IPS-15b (cell line): Measurements from ENCODE around the gene ADPRHL1.

Experiments used
- H3K27me3 ChIP-seq: one replicate; pipeline ENCODE4 v1.6.1; 2013; ENCODE audit warnings: low read length; ENCODE audit not compliant: control insufficient read depth, insufficient read depth
- H3K36me3 ChIP-seq: one replicate; pipeline ENCODE4 v1.6.1; 2013; ENCODE audit warnings: low read length; ENCODE audit not compliant: control insufficient read depth, insufficient read depth
- H3K4me1 ChIP-seq: one replicate; pipeline ENCODE4 v1.6.1; 2013; ENCODE audit warnings: mild to moderate bottlenecking, low read length; ENCODE audit not compliant: control insufficient read depth, insufficient read depth
- H3K4me3 ChIP-seq: one replicate; pipeline ENCODE4 v1.5.1; 2013; ENCODE audit warnings: low read depth, low read length
- H3K9ac ChIP-seq: one replicate; pipeline ENCODE4 v1.6.1; 2013; ENCODE audit warnings: low read depth, mild to moderate bottlenecking, low read length
- H3K9me3 ChIP-seq: one replicate; pipeline ENCODE4 v1.6.1; 2013; ENCODE audit warnings: mild to moderate bottlenecking, low read length; ENCODE audit not compliant: control insufficient read depth, insufficient read depth

ADPRHL1 gene

DNA sequence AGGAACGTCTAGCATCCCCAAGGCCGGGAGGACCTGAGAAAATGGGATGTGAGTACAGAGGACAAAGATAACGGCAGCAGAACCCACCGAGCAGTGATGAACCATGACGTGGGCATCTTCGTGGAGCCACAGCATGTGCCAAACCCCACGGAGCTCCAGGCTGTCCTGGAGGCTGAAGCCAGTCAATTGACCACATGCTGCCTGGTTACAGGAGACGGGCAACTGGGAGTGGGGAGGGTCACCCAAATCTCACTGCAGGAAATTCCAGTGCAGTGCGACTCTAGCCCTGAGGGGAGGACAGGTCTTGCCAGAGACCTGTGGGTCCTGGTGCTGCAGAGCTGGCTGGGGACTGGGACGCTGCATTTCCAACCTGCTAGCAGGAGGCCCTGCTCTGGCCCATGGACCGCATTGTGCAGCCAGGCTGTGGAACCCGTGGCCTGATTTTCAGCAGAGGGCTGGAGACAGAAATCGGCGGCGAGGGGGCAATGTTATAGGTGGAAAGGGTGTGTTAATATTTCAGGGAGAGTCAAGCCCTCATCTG, 86.2 kb downstream of the ADPRHL1 start:
- Histone ChIP-seq H3K36me3 (no peaks in the 10 kb centered on the region), H3K9ac (no peak overlapping the region), H3K4me3 (no peak overlapping the region), H3K4me1 (no peaks in the 10 kb centered on the region), H3K9me3 (no peaks in the 10 kb centered on the region), H3K27me3 (no peaks in the 10 kb centered on the region)

DNA sequence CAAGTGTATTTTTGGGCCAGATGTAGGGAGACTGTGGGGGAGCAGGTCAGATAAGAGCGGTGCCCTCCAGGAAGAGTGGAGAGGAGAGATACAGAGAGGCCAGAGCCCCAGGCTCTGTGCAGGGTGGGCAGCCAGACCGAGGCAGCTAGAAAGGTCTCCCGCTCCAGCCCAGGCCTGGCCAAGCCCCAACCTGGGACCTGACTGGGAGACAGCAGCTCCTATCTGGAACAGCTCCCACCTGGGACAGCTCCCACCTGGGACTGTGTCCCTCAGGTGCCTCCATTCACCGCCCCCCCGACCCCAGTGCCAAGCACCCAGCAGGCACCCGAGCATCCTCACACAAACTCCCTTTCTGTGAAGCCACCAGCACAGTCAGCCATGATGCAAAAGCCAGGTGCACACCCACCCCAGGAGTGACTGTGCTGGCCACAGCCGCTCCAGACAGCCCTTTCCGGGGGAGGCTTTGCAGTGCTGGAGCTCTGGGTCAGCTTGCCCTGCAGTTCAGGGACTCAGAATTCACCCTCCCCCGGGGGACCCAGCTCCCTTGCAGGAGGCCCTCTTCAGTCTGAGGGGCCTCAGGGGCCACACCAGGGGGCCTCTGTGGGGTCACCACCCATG, 87.2 kb downstream of the ADPRHL1 start:
- Histone ChIP-seq H3K36me3 (no peaks in the 10 kb centered on the region), H3K9ac (no peak overlapping the region), H3K27me3 (no peaks in the 10 kb centered on the region), H3K4me3 (no peak overlapping the region), H3K9me3 (no peaks in the 10 kb centered on the region), H3K4me1 (no peaks in the 10 kb centered on the region)

DNA sequence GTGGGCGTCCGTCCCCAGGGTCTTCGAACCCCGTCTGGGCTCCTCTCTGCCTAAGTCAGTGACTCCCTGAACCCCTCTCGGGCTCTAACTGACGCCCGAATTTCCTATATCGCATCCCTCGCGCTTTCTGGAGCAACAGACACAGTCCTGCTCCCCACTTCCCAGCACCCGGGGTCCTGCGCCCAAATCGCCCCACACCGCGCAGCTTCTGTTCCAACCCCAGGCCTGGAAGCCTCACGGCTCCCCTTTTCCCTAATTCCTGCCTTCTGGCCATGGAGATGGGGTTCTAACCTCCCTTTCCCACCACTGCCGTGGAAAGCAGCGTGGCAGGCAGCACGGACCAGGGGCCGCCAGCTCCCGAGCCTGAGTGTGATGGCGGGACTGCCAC, 87.7 kb downstream of the ADPRHL1 start:
- no peak overlapping the region for H3K4me3 ChIP-seq
- no peaks in the 10 kb centered on the region for H3K9me3 ChIP-seq
- no peaks in the 10 kb centered on the region for H3K27me3 ChIP-seq
- H3K36me3 ChIP-seq, result no peaks in the 10 kb centered on the region
- no peak overlapping the region for H3K9ac ChIP-seq
- H3K4me1 ChIP-seq, result no peaks in the 10 kb centered on the region

DNA sequence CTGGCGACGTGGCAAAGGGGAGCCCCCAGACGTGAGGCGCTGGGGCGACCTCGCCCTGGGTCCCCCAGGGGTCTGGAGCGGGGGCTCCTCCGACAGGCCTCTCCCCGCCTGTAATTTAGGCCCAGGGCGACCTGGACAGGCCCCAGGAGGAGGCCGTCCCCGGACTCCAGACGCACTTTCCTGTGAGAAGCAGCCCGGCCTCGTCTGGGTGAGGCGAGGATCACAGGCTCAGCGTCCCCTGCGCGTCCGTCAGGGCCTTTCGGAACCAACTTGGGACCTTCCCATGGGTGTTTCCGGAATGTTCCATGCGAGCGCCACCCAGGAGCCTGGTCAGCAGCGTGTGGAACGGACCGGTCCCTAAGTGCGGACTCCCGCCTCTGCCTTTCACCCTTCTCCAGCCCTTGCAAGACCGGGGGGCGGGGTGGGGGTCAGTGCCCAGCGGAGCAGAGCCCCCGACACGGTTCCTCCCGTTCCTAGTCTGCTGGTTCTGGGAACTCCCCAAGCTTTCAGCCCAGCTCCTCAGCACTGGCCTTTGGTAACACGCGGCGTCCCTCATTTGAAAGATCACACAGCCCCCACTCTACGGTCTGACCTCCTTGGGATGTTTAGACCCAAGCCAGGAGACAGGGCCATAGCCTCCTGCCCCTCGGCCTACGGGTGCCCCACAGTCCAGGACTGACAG, 88.2 kb downstream of the ADPRHL1 start:
- Histone ChIP-seq H3K9me3 (no peaks in the 10 kb centered on the region), H3K4me3 (peak overlapping the region; percentile 22), H3K36me3 (no peaks in the 10 kb centered on the region), H3K9ac (no peak overlapping the region), H3K27me3 (no peaks in the 10 kb centered on the region), H3K4me1 (no peaks in the 10 kb centered on the region)

DNA sequence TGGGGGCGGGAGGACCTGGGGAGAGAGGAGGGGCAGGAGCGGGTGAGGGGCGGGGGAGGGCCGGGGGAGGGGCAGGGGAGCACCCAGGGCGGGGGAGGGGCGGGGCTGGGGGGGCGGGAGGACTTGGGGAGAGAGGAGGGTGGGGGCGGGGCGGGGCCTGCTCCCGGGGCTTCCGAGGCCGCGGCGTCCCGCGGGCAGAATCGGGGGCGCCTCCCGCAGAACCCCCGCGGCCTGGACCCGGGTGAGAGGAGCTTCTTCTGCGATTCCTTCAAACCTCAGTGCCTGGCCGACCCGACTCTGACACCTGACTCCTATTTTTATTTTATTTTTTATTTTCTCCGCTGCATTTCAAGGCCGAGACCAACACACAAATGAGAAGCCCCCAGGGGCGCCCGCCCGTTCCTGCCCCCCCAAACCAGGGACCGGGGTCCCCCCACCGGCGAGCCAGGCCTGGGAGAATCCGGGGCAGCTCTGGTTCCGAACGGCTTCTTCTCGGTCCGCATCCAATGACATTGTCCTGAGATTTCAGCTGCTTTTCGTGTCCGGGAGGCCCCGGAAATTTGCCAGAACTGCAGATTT, 88.9 kb downstream of the ADPRHL1 start:
- H3K27me3 ChIP-seq, result no peaks in the 10 kb centered on the region
- no peaks in the 10 kb centered on the region for H3K36me3 ChIP-seq
- peak overlapping the region; percentile 22 for H3K4me3 ChIP-seq
- no peaks in the 10 kb centered on the region for H3K9me3 ChIP-seq
- no peak overlapping the region for H3K9ac ChIP-seq
- no peaks in the 10 kb centered on the region for H3K4me1 ChIP-seq

DNA sequence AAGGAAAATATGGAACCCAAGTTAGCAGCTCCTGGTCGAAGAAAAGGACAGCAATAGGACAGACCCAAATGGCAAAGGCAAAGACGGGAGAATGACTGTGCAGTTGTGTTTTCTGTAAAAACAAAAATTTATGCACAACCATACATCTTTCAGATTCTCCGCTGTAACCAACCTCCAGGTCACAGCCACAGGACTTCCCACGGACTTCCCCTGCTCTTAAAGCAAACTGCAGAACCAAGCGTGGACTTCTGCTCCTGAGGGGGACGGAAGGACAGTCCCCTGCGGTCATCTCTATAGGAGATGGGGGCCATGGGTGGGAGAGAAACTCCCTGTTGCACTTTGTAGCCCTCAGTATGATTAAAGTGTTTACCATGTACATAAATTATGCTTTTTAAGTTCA, 91.9 kb downstream of the ADPRHL1 start:
- Histone ChIP-seq H3K9ac (no peak overlapping the region), H3K4me3 (no peak overlapping the region), H3K9me3 (no peaks in the 10 kb centered on the region), H3K36me3 (peaks cover 7% of the 10 kb centered on the region), H3K27me3 (no peaks in the 10 kb centered on the region), H3K4me1 (peaks cover 2% of the 10 kb centered on the region)

DNA sequence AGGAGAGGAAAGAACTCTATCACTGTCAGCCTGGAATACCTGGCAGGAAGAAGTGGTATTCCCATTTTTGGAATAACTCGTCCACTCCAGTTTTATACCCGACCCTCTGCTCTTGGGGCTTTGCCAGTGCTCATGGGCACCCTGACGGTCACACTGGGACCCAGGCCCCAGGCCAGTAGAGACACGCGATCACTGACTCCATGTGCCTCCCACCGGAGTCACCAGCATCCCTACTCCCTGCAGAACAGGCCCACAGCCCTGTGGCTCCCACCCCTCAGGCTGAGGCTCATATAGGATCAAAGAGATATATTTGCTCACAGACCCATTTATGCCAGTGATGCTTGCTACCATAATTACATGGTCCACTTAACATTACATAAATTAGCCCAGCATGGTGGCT, 92.8 kb downstream of the ADPRHL1 start:
- H3K9ac ChIP-seq, result no peak overlapping the region
- no peak overlapping the region for H3K4me3 ChIP-seq
- H3K9me3 ChIP-seq, result no peaks in the 10 kb centered on the region
- H3K27me3 ChIP-seq, result no peaks in the 10 kb centered on the region
- peaks cover 7% of the 10 kb centered on the region for H3K36me3 ChIP-seq
- H3K4me1 ChIP-seq, result peaks cover 2% of the 10 kb centered on the region

DNA sequence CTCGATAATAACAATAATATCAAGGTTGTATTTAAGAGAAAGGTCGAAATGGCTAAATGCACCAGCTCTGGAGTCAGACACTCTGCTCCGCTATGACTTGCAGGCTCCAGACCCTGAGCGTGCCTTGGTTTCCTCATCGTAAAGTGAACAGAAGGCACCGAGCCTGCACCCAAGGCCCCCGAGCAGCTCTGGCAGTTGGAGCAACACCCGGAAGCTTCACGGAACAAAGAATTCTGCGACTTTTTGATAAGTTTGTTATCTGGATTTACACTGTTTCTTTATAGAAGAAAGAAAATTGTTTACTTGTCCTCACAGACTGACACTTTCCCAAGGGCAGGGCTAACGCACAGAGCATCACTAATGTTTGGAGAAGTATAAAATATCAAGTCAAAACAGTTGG, 93.7 kb downstream of the ADPRHL1 start:
- Histone ChIP-seq H3K27me3 (no peaks in the 10 kb centered on the region), H3K9ac (no peak overlapping the region), H3K4me1 (peaks cover 2% of the 10 kb centered on the region), H3K36me3 (peaks cover 11% of the 10 kb centered on the region), H3K9me3 (no peaks in the 10 kb centered on the region), H3K4me3 (no peak overlapping the region)

DNA sequence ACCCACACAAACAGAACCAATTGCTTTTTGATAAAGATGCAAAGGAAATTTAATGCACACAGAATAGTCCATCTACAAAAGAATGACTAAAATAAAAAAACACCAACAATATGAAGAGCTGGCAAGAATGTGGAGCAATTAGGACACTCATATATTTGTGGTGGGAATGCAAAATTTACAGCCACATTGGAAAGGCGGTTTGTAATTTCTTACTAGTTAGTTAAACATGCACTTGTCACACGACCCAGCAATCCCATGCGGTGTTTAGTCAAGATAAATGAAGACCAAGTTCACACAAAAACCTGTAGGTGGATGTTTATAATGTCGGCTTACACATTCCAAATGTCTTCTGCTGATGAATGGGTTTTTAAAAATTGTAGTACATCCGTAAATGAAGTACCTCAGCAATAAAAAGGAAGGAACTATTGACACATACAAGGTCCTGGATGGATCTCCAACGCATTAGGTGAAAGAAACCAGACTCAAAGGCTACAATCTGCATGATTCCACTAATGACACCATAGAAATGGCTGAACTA, 94.6 kb downstream of the ADPRHL1 start:
- H3K4me1 ChIP-seq, result peaks cover 2% of the 10 kb centered on the region
- H3K36me3 ChIP-seq, result peaks cover 12% of the 10 kb centered on the region
- H3K4me3 ChIP-seq, result no peak overlapping the region
- H3K27me3 ChIP-seq, result no peaks in the 10 kb centered on the region
- no peak overlapping the region for H3K9ac ChIP-seq
- H3K9me3 ChIP-seq, result no peaks in the 10 kb centered on the region

DNA sequence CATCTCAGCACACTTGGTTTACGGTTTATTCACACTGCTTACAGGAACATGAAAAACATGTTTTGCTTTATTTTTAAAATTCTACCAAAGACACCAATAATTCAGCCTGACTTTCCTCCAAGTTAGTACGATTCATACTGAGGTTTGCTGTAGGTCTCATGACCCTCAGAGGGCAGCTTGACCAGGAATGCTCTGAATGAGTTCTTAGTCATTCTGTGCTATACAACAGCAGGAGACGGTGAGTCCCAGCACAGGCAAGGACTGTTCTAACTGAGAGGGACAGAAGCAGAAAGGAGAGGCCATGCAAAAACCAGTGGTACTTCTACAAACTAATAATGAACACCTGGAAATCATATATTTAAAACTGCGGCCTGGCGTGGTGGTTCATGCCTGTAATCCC, 95.8 kb downstream of the ADPRHL1 start:
- Histone ChIP-seq H3K9me3 (no peaks in the 10 kb centered on the region), H3K36me3 (peaks cover 21% of the 10 kb centered on the region), H3K4me3 (no peak overlapping the region), H3K9ac (no peak overlapping the region), H3K4me1 (peaks cover 2% of the 10 kb centered on the region), H3K27me3 (no peaks in the 10 kb centered on the region)

DNA sequence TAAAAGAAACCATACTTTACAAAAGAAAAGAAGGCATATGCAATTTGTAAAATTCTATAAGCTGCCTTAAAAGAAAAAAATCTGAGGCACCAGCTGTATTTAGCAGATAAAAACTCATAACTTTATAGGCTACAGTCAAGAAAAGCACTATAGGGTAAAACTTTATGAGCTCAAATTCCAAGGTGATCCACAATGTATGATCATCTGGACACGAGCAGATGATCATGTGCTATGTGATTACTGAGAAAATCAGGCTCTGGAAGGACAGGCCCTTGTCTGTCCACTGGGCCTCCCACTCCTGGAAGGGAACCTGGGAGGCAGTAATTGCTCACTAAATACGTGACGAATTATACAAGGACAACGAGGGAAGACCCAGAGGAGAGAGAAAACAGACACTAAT, 96.7 kb downstream of the ADPRHL1 start:
- H3K9ac ChIP-seq, result no peak overlapping the region
- peaks cover 2% of the 10 kb centered on the region for H3K4me1 ChIP-seq
- H3K36me3 ChIP-seq, result peaks cover 23% of the 10 kb centered on the region

DNA sequence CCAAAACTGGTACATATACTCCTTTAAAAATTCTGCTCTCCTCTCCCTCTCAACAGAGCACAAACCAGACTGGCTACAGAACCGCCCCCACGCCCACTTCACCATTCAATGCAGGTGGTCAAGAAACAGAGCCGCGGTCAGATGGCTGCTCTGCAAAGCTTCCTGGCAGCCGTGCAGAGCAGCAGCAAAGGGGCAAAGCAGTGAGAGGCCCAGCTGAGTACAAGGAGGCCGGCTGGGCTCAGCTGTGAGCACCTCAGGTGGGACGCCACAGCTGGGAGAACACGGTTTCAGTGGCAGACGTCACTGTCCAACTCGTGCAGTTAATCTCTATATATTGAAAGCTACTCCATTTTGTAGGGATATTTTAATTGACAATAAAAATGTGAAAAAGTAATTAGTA, 97.7 kb downstream of the ADPRHL1 start:
- Histone ChIP-seq H3K4me1 (peaks cover 2% of the 10 kb centered on the region), H3K9ac (no peak overlapping the region), H3K4me3 (no peak overlapping the region), H3K9me3 (no peaks in the 10 kb centered on the region), H3K27me3 (no peaks in the 10 kb centered on the region), H3K36me3 (peaks cover 30% of the 10 kb centered on the region)

More for the DNA sequence above, 96.7 kb downstream of the ADPRHL1 start:
- no peaks in the 10 kb centered on the region for H3K9me3 ChIP-seq
- no peaks in the 10 kb centered on the region for H3K27me3 ChIP-seq
- H3K4me3 ChIP-seq, result no peak overlapping the region
